Endothelial cell (in vitro differentiated cells): ENCODE measurements around the gene PTGER1. TPM values are rescaled to one million over a fixed set of nuclear protein-coding genes. Genes with fewer than 3 reads are reported as not detected.
A peak's percentile ranks its signal among the peaks of the same experiment; 100 is the strongest.

Source experiments
- DNase-seq: peaks from one replicate; pipeline ENCODE4 v3.0.0; 2021; ENCODE audit warnings: low spot score
- H3K27ac Mint-ChIP-seq: one replicate; pipeline ENCODE4 v1.8.0; 2021; ENCODE audit warnings: mixed read lengths, inconsistent platforms; ENCODE audit not compliant: unreplicated experiment
- H3K27me3 Mint-ChIP-seq: one replicate; pipeline ENCODE4 v1.8.0; 2021; ENCODE audit warnings: mild to moderate bottlenecking, moderate library complexity, mixed read lengths, inconsistent platforms; ENCODE audit not compliant: unreplicated experiment
- H3K36me3 Mint-ChIP-seq: one replicate; pipeline ENCODE4 v1.8.0; 2021; ENCODE audit warnings: mild to moderate bottlenecking, low read depth, mixed read lengths, inconsistent platforms; ENCODE audit not compliant: unreplicated experiment
- H3K4me1 Mint-ChIP-seq: one replicate; pipeline ENCODE4 v1.8.0; 2021; ENCODE audit warnings: mild to moderate bottlenecking, mixed read lengths, inconsistent platforms; ENCODE audit not compliant: unreplicated experiment
- H3K4me3 Mint-ChIP-seq: one replicate; pipeline ENCODE4 v1.8.0; 2021; ENCODE audit warnings: mild to moderate bottlenecking, mixed read lengths, inconsistent platforms; ENCODE audit not compliant: unreplicated experiment
- H3K9me3 Mint-ChIP-seq: one replicate; pipeline ENCODE4 v1.8.0; 2021; ENCODE audit warnings: mixed read lengths, inconsistent platforms; ENCODE audit not compliant: unreplicated experiment
- total RNA-seq: library from RNA; stranded (reverse); fragmentation: NEBNext Ultra II Directional; extraction: Animal tissue kit (Norgen Biotek cat#: 25700); gene quantifications from one replicate; pipeline ENCODE4 v1.2.1, GENCODE V29; 2021; ENCODE audit not compliant: unreplicated experiment
- TF ChIP-seq, protein P1 (sequence below): fragments of 200-600 bp; sonication (generic); IDR thresholded peaks from one replicate; pipeline ENCODE4 v1.5.0; 2021; ENCODE audit warnings: antibody characterized with exemption; ENCODE audit not compliant: unreplicated experiment

Gene PTGER1
- total RNA-seq, 1 donor from 2014 or later: 0.31 TPM

DNA sequence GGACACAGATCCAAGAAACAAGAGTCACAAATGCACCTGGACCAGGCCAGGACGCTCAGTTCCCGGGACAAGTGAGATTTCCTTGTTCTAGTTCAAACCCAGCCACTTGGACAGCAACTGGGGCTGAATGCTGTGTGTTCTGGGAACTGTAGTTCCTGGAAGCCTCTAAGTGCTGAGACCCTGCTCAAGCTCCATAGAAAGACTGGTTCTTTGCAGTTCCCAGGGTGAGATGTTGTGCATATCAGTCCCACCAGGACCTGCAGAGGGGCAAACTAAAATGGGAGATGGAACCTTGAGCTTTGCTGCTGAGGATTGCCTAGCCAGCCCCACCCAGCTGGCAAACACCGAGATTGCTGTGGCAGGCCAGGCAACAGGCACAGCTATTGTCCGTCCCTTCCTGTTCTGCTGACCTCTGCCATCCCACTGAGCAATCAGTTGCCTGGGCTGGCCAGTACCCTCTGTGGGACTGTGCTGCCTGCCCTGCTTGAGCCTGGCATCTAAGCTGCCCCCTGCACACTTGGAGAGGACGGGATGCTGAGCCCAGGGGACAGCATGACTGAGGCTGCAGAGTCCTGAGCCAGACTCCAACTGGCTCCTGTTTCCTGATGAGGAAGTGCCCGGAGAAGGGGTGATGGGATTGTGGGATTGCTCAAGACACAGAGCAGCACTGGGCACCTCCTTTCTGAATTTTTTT is 22.2 kb upstream of the PTGER1 start:
- H3K9me3 Mint-ChIP-seq: no peaks in the 10 kb centered on the region
- no peak overlapping the region for H3K27ac Mint-ChIP-seq
- H3K27me3 Mint-ChIP-seq: peaks cover 5% of the 10 kb centered on the region
- peaks cover 20% of the 10 kb centered on the region for H3K4me1 Mint-ChIP-seq
- DNase-seq: no peak
- peak overlapping the region; percentile 73 for H3K4me3 Mint-ChIP-seq
- TF ChIP-seq, protein P1, sequence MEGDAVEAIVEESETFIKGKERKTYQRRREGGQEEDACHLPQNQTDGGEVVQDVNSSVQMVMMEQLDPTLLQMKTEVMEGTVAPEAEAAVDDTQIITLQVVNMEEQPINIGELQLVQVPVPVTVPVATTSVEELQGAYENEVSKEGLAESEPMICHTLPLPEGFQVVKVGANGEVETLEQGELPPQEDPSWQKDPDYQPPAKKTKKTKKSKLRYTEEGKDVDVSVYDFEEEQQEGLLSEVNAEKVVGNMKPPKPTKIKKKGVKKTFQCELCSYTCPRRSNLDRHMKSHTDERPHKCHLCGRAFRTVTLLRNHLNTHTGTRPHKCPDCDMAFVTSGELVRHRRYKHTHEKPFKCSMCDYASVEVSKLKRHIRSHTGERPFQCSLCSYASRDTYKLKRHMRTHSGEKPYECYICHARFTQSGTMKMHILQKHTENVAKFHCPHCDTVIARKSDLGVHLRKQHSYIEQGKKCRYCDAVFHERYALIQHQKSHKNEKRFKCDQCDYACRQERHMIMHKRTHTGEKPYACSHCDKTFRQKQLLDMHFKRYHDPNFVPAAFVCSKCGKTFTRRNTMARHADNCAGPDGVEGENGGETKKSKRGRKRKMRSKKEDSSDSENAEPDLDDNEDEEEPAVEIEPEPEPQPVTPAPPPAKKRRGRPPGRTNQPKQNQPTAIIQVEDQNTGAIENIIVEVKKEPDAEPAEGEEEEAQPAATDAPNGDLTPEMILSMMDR: no peak
- H3K36me3 Mint-ChIP-seq: peaks cover 11% of the 10 kb centered on the region

DNA sequence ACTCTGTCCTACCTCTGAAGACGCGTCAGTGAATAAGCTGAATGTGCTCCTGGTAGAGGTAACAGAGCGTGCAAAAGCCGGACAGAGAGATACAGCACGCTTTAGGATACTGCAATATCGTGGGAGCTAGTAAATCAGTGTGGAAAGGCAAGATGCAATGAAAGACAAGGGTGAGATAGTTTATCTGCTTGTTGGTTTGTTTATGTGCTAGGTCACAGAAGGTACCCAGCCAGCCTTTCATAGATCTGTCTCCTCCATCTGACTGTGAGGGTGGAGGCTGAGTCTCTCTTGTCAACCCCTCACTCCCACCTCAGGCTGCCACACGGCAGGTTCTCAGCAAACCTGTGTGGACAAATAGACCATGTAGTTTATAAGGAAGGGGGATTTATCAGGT is 21.7 kb upstream of the PTGER1 start:
- DNase-seq: no peak
- Mint-ChIP-seq H3K27me3 (peaks cover 5% of the 10 kb centered on the region), H3K27ac (no peak overlapping the region), H3K9me3 (no peaks in the 10 kb centered on the region), H3K36me3 (peaks cover 11% of the 10 kb centered on the region), H3K4me3 (peak overlapping the region; percentile 73), H3K4me1 (peaks cover 20% of the 10 kb centered on the region)
- TF ChIP-seq, protein P1: no peak

DNA sequence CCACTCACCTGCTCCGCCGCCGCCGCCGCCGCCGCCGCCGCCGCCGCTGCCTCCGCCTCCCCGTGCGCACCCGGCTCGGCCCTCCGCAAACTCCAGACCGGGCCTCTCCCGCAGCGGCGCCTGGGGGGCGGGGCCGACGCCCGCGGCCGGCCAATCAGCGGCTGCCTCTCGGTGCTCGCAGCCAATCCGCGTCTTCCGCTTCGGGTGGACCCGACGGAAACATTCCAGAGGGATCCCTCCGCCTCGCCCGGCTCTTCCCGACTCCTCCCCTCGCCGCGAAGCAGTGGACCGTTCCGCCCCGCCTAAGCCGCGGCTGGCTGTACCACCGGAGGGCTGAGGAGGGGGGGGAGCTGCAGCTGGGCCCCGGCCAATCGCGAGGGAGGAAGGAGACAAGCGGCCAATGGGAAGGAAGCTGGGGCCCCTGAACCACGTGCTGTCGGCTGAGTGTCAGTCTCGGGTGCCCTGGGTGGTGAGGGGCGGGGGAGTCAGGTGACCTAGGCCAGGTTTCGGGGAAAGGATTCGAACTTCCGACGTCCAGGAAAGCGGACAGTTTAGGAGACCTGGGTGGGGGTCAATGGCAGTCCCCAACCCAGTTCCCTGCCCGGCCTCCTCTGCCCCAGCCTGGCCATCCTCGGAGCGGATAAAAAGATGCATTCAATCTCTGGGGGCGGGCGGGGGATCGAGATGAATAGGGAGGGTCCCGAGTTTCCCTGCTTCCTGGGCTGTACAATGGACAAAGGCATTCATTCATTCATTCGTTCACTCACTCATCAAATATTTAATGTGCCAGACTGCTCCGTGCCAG is 21.1 kb upstream of the PTGER1 start, which contains the start of gene GIPC1:
Gene GIPC1 (minus strand): TSS at position 99 of the 805 bp plus-strand sequence. CDS start 13,151 bp downstream, outside the sequence.
- peak within 1 kb of the TSS; percentile 75 for H3K27ac Mint-ChIP-seq
- H3K27me3 Mint-ChIP-seq: peaks cover 5% of the 10 kb centered on the region
- no peaks in the 10 kb centered on the region for H3K9me3 Mint-ChIP-seq
- peak within 1 kb of the TSS; percentile 94 for H3K4me3 Mint-ChIP-seq
- peaks cover 16% of the 10 kb centered on the region for H3K36me3 Mint-ChIP-seq
- H3K4me1 Mint-ChIP-seq: peaks cover 20% of the 10 kb centered on the region
- DNase-seq: peak; percentile 98
- TF ChIP-seq, protein P1: no peak

DNA sequence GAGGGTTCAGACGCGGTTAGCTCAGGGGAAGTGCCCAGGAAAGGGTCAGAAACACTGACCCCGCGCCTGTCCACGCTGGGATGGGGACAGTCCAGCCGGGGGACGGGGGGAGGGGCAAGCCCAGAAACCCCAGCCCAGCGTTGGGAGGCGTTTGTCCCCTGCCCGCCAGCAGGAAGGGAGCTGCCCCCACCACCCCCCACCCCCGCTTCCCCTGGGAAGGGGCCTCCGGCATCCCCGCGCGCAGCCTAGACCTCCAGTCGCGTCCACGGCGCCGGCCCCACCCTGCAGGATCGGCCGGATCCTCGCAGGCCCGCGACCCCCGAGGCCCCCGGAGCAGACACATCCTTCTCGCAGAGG is 20.5 kb upstream of the PTGER1 start:
- Mint-ChIP-seq H3K9me3 (no peaks in the 10 kb centered on the region), H3K4me3 (peak overlapping the region; percentile 94), H3K27me3 (peaks cover 5% of the 10 kb centered on the region), H3K27ac (peak overlapping the region; percentile 75), H3K4me1 (peaks cover 20% of the 10 kb centered on the region), H3K36me3 (peaks cover 16% of the 10 kb centered on the region)
- DNase-seq: no peak
- TF ChIP-seq, protein P1: no peak
